ENCODE data around the gene HVCN1. TPM values are rescaled to one million over a fixed set of nuclear protein-coding genes. Genes with fewer than 3 reads are reported as not detected.
A peak's percentile ranks its signal among the peaks of the same experiment; 100 is the strongest.

HVCN1 gene
- total RNA-seq, 1 donor: 5.6 TPM

DNA sequence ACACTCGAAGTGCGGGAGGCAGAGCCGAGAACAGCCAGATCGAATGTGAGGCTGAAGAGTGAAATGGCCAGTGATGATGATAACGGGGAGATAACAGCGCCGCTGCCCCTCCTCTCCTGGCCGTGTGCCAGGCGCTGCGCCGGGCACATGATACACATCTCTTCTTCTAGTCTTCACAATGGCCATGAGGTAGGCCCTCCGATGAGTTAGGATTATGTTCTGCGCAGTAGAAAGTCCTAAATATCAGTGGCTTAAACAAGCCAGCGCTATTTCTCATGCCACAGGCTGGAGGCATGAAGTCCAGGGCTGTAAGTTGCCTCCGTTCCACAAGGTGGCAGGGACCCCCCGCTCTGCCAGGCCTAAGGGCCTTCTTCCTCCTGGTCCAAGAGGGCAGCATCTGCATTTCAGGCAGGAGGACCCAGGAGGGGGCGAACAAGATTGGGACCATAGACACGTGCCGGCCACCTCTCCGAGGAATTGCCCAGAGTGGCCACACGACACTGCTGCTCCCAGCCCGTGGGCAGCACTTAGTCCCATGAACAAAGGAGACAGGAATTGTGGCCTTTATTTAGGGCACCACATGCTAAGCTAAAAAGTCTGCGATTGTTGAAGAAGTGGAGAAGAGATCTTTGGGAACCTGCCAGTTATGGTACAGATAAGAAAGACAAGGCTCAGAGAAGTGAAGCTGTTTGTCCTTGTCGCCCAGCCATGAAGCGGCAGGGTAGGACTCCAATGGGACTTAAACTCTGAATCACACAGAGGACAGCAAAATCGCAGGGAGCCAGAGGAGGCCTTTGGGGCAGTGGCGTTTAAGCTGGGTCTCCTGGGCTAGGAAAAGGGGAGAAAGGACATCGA lies 10.9 kb upstream of the HVCN1 start:
- TF ChIP-seq, protein P1, sequence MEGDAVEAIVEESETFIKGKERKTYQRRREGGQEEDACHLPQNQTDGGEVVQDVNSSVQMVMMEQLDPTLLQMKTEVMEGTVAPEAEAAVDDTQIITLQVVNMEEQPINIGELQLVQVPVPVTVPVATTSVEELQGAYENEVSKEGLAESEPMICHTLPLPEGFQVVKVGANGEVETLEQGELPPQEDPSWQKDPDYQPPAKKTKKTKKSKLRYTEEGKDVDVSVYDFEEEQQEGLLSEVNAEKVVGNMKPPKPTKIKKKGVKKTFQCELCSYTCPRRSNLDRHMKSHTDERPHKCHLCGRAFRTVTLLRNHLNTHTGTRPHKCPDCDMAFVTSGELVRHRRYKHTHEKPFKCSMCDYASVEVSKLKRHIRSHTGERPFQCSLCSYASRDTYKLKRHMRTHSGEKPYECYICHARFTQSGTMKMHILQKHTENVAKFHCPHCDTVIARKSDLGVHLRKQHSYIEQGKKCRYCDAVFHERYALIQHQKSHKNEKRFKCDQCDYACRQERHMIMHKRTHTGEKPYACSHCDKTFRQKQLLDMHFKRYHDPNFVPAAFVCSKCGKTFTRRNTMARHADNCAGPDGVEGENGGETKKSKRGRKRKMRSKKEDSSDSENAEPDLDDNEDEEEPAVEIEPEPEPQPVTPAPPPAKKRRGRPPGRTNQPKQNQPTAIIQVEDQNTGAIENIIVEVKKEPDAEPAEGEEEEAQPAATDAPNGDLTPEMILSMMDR (IDR thresholded peaks at IDR 0.05; ENCODE audit: insufficient read depth, low read depth, low read length): peak; percentile 25
- DNase-seq (ENCODE audit: low read depth): no peak
- no peak overlapping the region for H3K4me3 ChIP-seq (ENCODE audit: low read depth, low read length)

DNA sequence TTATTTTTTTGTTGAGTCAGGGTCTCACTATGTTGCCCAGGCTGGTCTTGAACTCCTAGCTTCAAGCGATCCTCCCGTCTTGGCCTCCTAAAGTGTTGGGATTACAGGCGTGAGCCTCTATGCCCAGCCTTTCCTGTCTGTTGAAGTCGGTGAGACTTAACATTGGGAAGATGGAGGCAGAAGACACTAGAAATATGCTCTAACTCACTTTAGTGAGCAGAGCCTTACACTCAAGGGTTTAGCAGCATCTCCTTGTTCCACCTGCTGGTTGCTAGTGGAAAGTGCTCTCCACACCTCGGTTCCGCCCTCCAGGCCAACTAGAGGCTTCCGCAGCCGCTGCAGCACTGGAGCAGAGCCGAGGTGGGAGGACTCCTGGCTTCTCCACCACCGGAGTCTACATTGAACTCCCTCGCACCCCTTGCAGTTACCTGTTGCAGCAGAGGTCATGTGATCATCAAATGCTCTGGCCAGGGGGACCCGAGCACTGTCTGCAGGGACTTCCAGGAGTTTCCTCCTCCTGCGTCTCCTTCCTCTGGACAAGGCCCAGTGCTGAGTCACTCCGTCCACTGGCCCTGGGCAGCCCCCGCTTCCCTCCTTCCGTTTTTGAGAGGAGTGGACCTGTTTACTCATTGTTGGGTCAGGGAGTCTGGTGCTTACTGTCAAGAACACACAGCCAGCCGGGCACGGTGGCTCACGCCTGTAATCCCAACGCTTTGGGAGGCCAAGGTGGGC lies 9.4 kb upstream of the HVCN1 start:
- no peak overlapping the region for H3K4me3 ChIP-seq (ENCODE audit: low read depth, low read length)
- peak; percentile 74 for DNase-seq (ENCODE audit: low read depth)
- TF ChIP-seq, protein P1 (IDR thresholded peaks at IDR 0.05; ENCODE audit: insufficient read depth, low read depth, low read length): peak; percentile 66

DNA sequence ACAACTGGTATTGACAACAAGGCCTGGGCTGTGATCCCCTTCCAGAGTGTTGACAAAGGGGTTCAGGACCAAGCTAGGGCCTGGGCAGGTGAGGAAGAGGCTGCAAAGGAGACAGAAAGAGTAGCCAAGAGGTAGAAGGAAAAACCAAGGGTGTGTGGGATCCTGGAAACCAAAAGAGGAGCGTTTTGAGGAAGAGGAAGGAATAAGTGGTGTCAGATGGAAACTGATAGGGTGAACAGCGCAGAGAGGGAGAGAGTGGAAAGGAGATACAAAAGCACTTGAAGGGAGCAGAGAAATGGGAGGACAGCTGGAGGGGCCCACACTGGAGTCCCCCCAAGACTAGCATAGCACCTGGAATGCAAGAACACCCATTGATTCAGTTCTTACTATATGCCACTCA lies 8.3 kb upstream of the HVCN1 start:
- TF ChIP-seq, protein P1 (IDR thresholded peaks at IDR 0.05; ENCODE audit: insufficient read depth, low read depth, low read length): no peak
- no peak overlapping the region for H3K4me3 ChIP-seq (ENCODE audit: low read depth, low read length)
- no peak for DNase-seq (ENCODE audit: low read depth)

DNA sequence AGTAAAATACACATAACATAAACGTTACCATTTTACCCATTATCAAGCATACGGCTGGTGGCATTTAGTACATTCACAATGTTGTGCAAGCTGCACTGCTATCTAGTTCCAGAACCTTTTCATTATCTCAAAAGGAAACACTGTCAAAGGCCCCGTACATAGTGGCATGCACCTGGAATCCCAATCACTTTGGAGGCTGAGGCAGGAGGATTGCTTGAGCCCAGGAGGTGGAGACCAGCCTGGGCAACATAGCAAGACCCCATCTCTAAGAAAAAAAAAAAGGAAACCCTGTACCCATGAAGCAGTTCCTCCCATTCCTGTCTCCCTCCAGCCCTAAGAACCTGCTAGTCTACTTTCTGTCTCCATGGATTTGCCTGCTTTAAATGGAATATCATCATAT lies 7.4 kb upstream of the HVCN1 start:
- no peak overlapping the region for H3K4me3 ChIP-seq (ENCODE audit: low read depth, low read length)
- no peak for DNase-seq (ENCODE audit: low read depth)
- TF ChIP-seq, protein P1 (IDR thresholded peaks at IDR 0.05; ENCODE audit: insufficient read depth, low read depth, low read length): no peak

DNA sequence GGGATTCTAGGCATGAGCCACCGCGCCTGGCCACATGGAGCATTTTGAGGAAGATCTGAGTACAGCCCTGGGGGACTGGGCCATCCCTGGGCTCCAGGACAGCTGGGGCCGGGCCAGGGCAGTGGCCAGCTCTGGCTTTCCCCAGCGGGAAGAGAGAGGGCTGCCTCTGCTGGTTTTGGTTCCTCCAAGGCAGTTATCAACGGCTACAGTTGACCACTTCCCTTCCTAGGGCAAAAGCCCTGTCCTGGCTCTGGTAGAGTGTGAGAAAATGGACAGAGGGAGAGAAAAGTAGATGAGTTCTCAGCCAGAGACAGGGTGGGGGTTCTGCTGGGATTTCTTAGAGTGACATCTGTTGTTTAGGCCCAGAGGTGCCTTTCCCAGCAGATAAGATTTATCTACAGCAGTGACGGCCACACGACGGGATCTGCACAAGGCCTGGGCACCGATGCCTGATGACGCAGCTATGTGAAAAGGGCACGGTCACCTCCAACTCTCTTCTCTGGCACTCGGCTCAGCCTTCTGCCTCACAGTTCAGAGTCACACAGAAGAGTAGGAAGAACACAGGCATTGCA lies 5.5 kb upstream of the HVCN1 start:
- no peak for DNase-seq (ENCODE audit: low read depth)
- no peak overlapping the region for H3K4me3 ChIP-seq (ENCODE audit: low read depth, low read length)
- TF ChIP-seq, protein P1 (IDR thresholded peaks at IDR 0.05; ENCODE audit: insufficient read depth, low read depth, low read length): no peak

DNA sequence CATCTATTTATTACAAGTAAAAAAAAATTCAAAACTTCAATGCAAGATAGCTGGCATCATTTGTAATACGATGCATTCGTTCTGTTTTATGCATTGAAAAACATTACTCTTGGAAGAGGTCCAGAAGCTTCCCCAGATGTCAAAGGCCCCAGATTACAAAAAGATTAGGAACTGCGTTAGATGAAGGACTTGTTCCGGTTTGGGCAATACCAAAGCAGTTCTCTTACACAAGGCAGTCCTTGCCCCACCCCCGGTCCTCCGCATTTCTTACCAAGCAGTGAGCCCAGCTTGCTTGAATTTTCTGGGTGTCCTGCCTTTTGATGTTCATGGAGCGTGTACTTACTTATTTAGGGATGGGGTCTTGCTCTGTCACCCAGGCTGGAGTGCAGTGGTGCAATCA lies 4.8 kb upstream of the HVCN1 start:
- DNase-seq (ENCODE audit: low read depth): peak; percentile 76
- TF ChIP-seq, protein P1 (IDR thresholded peaks at IDR 0.05; ENCODE audit: insufficient read depth, low read depth, low read length): no peak
- no peak overlapping the region for H3K4me3 ChIP-seq (ENCODE audit: low read depth, low read length)
